Lung (tissue), 12 donors: Measurements from ENCODE around the gene APC2. TPM values are rescaled to one million over a fixed set of nuclear protein-coding genes. Genes with fewer than 3 reads are reported as not detected.

ENCODE experiments used
- ATAC-seq: fragments of 200-7000 bp; cut with Tn5 transposase; one replicate; pipeline ENCODE4 v1.9.1; 2020; ENCODE audit warnings: moderate number of reproducible peaks; ENCODE audit not compliant: insufficient read depth, low FRiP score
- DNase-seq, 3 donors: peaks; one replicate each; pipeline ENCODE4 v3.0.0-alpha.2; 2013 to 2017
- H3K27ac ChIP-seq, 2 donors: one replicate each; pipeline ENCODE4 v1.5.1; 2013; ENCODE audit warnings: mild to moderate bottlenecking in 2 of 2, moderate library complexity in 2 of 2, control low read depth in 1 of 2, inconsistent platforms in 1 of 2, low read depth in 1 of 2, low read length in 1 of 2
- H3K27me3 ChIP-seq, 3 donors: one replicate each; pipeline ENCODE4 v1.5.1; 2013; ENCODE audit warnings: low read length in 2 of 3; ENCODE audit not compliant: control insufficient read depth in 3 of 3, insufficient read depth in 3 of 3
- H3K36me3 ChIP-seq, 4 donors: one replicate each; pipeline ENCODE4 v1.5.1; 2013; ENCODE audit warnings: low read length in 4 of 4, mild to moderate bottlenecking in 1 of 4, moderate library complexity in 1 of 4; ENCODE audit not compliant: control insufficient read depth in 4 of 4, insufficient read depth in 4 of 4
- H3K4me1 ChIP-seq, 5 donors: one replicate each; pipeline ENCODE4 v1.5.1; 2013; ENCODE audit warnings: low read length in 5 of 5, mild to moderate bottlenecking in 2 of 5, moderate library complexity in 1 of 5; ENCODE audit not compliant: control insufficient read depth in 5 of 5, insufficient read depth in 5 of 5
- H3K4me3 ChIP-seq: one replicate; pipeline ENCODE4 v1.5.1; 2013; ENCODE audit warnings: mild to moderate bottlenecking, control low read depth, moderate library complexity
- H3K9ac ChIP-seq, 2 donors: one replicate each; pipeline ENCODE4 v1.5.1; 2013; ENCODE audit warnings: low read length in 2 of 2, control low read depth in 1 of 2; ENCODE audit not compliant: insufficient read depth in 1 of 2
- H3K9me3 ChIP-seq, 4 donors: one replicate each; pipeline ENCODE4 v1.5.1; 2013; ENCODE audit warnings: low read length in 3 of 4, mild to moderate bottlenecking in 1 of 4, moderate library complexity in 1 of 4; ENCODE audit not compliant: control insufficient read depth in 4 of 4, insufficient read depth in 3 of 4
- CTCF ChIP-seq: IDR thresholded peaks from 2 replicates; pipeline ENCODE4 v1.5.1; 2012; ENCODE audit warnings: mild to moderate bottlenecking; ENCODE audit errors: control extremely low read depth, extremely low read depth
- WGBS, 2 donors: extraction: QIAGEN DNeasy Blood & Tissue Kit; methylation state at CpG; one replicate each; pipeline ENCODE4 v1.1.7; 2013; 5-methylcytosine and 5-hydroxymethylcytosine counted together
- polyA plus RNA-seq, 2 donors: library from polyadenylated mRNA; stranded (reverse); fragments of 200-250 nt; gene quantifications; one replicate each; pipeline ENCODE4 v1.2.1, GENCODE V29; 2013
- total RNA-seq, 2 donors: library from RNA; depleted of rRNA in 1 of 2; stranded (reverse); fragments of >200 nt in 1 of 2; gene quantifications; one replicate each; pipeline ENCODE4 v1.2.1, GENCODE V29; 2014 to 2021
- donor health status: control.
- donor health status: control.
- donor health status: Bipolar disorder and iron deficiency.
- donor health status: healthy.
- donor health status: DM: yes; HTN: yes; CAD: no.

APC2 gene
- total and polyA plus RNA-seq, 4 donors: 0.01 to 0.37 (median 0.10) TPM

- Histone ChIP-seq H3K27me3 (no peaks in the 10 kb centered on the region), H3K4me1 (peaks cover 14 to 34% (median 21%) of the 10 kb centered on the region in 5 donors), H3K27ac (peak overlapping the region in 1 of 2 donors; percentile 8), H3K9me3 (no peaks in the 10 kb centered on the region), H3K4me3 (no peak overlapping the region), H3K9ac (peak overlapping the region in 1 of 2 donors; percentile 23), H3K36me3 (peaks cover 0 to 48% (median 5%) of the 10 kb centered on the region in 4 donors)
- WGBS, 2 donors: 86 to 87% methylated on average over 21 of the region's 21 CpGs
- DNase-seq (no peak), ATAC-seq (no peak)
- TF ChIP-seq CTCF: no peak
Measured at GRCh38 chr19:1417145-1417544, 32.8 kb upstream of the APC2 start.

DNA sequence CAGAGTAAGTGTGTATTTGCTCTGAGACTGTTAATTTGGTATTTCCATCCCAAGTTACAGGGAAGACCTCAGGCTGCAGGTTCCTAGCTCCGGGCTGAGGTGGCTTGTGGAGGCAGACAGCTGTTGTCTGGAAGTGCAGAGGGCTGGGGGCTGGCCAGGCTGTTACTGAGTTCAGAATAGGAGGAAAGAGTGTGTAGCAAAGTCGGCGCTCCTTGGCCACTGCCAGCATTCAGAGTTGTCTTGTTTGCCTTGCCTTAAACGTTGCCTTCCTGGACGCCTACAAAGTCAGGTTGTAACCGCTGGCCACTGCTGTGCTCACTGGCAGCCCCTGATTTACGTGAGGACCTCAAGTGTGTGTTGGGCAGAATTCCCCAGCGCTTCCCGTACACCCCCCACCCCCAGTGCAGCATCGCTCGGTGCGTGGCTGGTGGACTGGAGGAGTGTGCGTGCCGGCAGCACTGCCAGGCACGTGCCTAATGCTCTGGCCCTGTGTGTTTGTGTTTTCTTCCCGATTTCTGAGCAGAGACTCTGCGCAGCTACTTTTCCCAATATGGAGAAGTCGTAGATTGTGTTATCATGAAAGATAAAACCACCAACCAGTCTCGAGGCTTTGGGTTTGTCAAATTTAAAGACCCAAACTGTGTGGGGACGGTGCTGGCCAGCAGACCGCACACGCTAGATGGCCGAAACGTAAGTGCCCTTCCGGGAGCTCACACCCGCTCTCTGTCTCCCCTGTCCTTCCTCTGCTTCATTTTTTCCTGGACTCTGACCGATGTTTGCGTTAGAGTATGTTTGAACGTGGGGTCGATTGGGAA is 32.0 kb upstream of the APC2 start:
- H3K4me3 ChIP-seq: no peak overlapping the region
- peaks cover 0 to 52% (median 10%) of the 10 kb centered on the region in 4 donors for H3K36me3 ChIP-seq
- no peaks in the 10 kb centered on the region for H3K9me3 ChIP-seq
- H3K4me1 ChIP-seq: peaks cover 14 to 27% (median 18%) of the 10 kb centered on the region in 5 donors
- DNase-seq (no peak), ATAC-seq (no peak)
- no peak overlapping the region for H3K9ac ChIP-seq
- H3K27ac ChIP-seq: peak overlapping the region in 1 of 2 donors; percentile 23
- no peak for TF ChIP-seq CTCF
- H3K27me3 ChIP-seq: no peaks in the 10 kb centered on the region
- 81 to 88% methylated on average over 30 of the region's 30 CpGs for WGBS, 2 donors

DNA sequence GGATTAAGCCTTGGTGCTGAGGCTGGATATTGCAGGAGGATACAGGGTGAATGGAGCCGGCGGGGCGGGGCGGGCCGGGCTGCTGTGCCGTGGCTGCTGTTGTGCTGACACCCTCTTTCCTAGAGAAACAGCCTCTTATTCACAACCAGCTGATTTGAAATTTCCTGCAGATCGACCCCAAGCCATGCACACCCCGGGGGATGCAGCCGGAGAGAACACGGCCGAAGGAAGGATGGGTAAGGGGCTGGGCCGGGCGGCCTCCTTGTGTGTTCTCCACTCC is 31.5 kb upstream of the APC2 start:
- WGBS, 2 donors: 86 to 96% methylated on average over 13 of the region's 13 CpGs
- no peak overlapping the region for H3K9ac ChIP-seq
- peaks cover 0 to 51% (median 15%) of the 10 kb centered on the region in 4 donors for H3K36me3 ChIP-seq
- no peaks in the 10 kb centered on the region for H3K27me3 ChIP-seq
- DNase-seq (no peak), ATAC-seq (no peak)
- no peak overlapping the region for H3K4me3 ChIP-seq
- H3K9me3 ChIP-seq: no peaks in the 10 kb centered on the region
- TF ChIP-seq CTCF: no peak
- H3K4me1 ChIP-seq: peaks cover 14 to 27% (median 18%) of the 10 kb centered on the region in 5 donors
- H3K27ac ChIP-seq: peak overlapping the region in 1 of 2 donors; percentile 11
